Effector memory CD8-positive, alpha-beta T cell (primary cell): ENCODE data around the gene ALX1.

Source experiments
- ATAC-seq: fragments of 150-1000 bp; cut with Tn5 transposase; replicated peaks from 2 replicates; pipeline ENCODE4 v1.10.0; 2021; ENCODE audit warnings: mild to moderate bottlenecking, moderate library complexity
- DNase-seq, 3 experiments: peaks; one replicate each; pipeline ENCODE4 v3.0.0; 2021
- H3K27ac Mint-ChIP-seq, 2 donors: one replicate each; pipeline ENCODE4 v1.8.0; 2022; ENCODE audit warnings: mild to moderate bottlenecking in 2 of 2, mixed read lengths in 2 of 2, moderate library complexity in 2 of 2
- H3K27me3 Mint-ChIP-seq, 2 donors: one replicate each; pipeline ENCODE4 v1.8.0; 2022; ENCODE audit warnings: mixed read lengths in 2 of 2
- H3K36me3 Mint-ChIP-seq: one replicate; pipeline ENCODE4 v1.8.0; 2022; ENCODE audit warnings: mild to moderate bottlenecking, moderate library complexity, mixed read lengths; ENCODE audit not compliant: insufficient read depth
- H3K4me1 Mint-ChIP-seq, 2 donors: one replicate each; pipeline ENCODE4 v1.8.0; 2022; ENCODE audit warnings: low read depth in 2 of 2, mixed read lengths in 2 of 2
- H3K4me3 Mint-ChIP-seq, 2 donors: one replicate each; pipeline ENCODE4 v1.8.0; 2022; ENCODE audit warnings: mild to moderate bottlenecking in 2 of 2, mixed read lengths in 2 of 2, moderate library complexity in 2 of 2
- H3K9me3 Mint-ChIP-seq, 2 donors: one replicate each; pipeline ENCODE4 v1.8.0; 2022; ENCODE audit warnings: mixed read lengths in 2 of 2
- total RNA-seq, 9 experiments: gene quantifications; one replicate each; lab custom pipeline; 2026; lab: John Stamatoyannopoulos, UW

Gene ALX1
- total RNA-seq: 0 to 0.30 (median 0) reads per million in 9 experiments

- H3K36me3 Mint-ChIP-seq: peaks cover 3% of the 10 kb centered on the region
- peaks cover 0 to 3% of the 10 kb centered on the region in 2 donors for H3K4me1 Mint-ChIP-seq
- no peak within 1 kb of the TSS for H3K27ac Mint-ChIP-seq
- peaks cover 0 to 4% of the 10 kb centered on the region in 2 donors for H3K9me3 Mint-ChIP-seq
- ATAC-seq (no peak), DNase-seq (no peak)
- peak within 1 kb of the TSS in 1 of 2 donors; percentile 25 for H3K4me3 Mint-ChIP-seq
- H3K27me3 Mint-ChIP-seq: peaks cover 0 to 30% of the 10 kb centered on the region in 2 donors
Observed at GRCh38 chr12:85280165-85280983, at the start of gene ALX1. Gene ALX1 (plus strand): TSS chr12:85280220. CDS start chr12:85280262, 42 bp downstream.

GRCh38 chr12:85237327-85237726 is 42.7 kb upstream of the ALX1 start:
- no peaks in the 10 kb centered on the region for H3K36me3 Mint-ChIP-seq
- H3K27ac Mint-ChIP-seq: no peak overlapping the region
- DNase-seq (no peak), ATAC-seq (no peak)
- H3K4me1 Mint-ChIP-seq: no peaks in the 10 kb centered on the region
- no peak overlapping the region for H3K4me3 Mint-ChIP-seq
- no peaks in the 10 kb centered on the region for H3K27me3 Mint-ChIP-seq
- peaks cover 2 to 16% of the 10 kb centered on the region in 2 donors for H3K9me3 Mint-ChIP-seq

- ATAC-seq: no peak
- H3K36me3 Mint-ChIP-seq: no peaks in the 10 kb centered on the region
- H3K4me3 Mint-ChIP-seq: no peak overlapping the region
- no peak overlapping the region for H3K27ac Mint-ChIP-seq
- no peak for DNase-seq
- no peaks in the 10 kb centered on the region for H3K27me3 Mint-ChIP-seq
- H3K9me3 Mint-ChIP-seq: no peaks in the 10 kb centered on the region
- H3K4me1 Mint-ChIP-seq: no peaks in the 10 kb centered on the region
Observed at GRCh38 chr12:85244561-85244960, 35.5 kb upstream of the ALX1 start.

GRCh38 chr12:85253853-85254252 is 26.2 kb upstream of the ALX1 start:
- H3K4me1 Mint-ChIP-seq: no peaks in the 10 kb centered on the region
- H3K9me3 Mint-ChIP-seq: no peaks in the 10 kb centered on the region
- no peak for ATAC-seq
- DNase-seq: no peak
- no peaks in the 10 kb centered on the region for H3K27me3 Mint-ChIP-seq
- H3K36me3 Mint-ChIP-seq: no peaks in the 10 kb centered on the region
- no peak overlapping the region for H3K27ac Mint-ChIP-seq
- no peak overlapping the region for H3K4me3 Mint-ChIP-seq

GRCh38 chr12:85257671-85258070 is 22.3 kb upstream of the ALX1 start:
- DNase-seq (no peak), ATAC-seq (no peak)
- H3K36me3 Mint-ChIP-seq: no peaks in the 10 kb centered on the region
- H3K27ac Mint-ChIP-seq: no peak overlapping the region
- H3K9me3 Mint-ChIP-seq: no peaks in the 10 kb centered on the region
- no peaks in the 10 kb centered on the region for H3K27me3 Mint-ChIP-seq
- H3K4me3 Mint-ChIP-seq: no peak overlapping the region
- no peaks in the 10 kb centered on the region for H3K4me1 Mint-ChIP-seq

- H3K4me3 Mint-ChIP-seq: no peak overlapping the region
- ATAC-seq (no peak), DNase-seq (no peak)
- H3K27ac Mint-ChIP-seq: no peak overlapping the region
- H3K27me3 Mint-ChIP-seq: no peaks in the 10 kb centered on the region
- H3K36me3 Mint-ChIP-seq: no peaks in the 10 kb centered on the region
- H3K4me1 Mint-ChIP-seq: no peaks in the 10 kb centered on the region
- no peaks in the 10 kb centered on the region for H3K9me3 Mint-ChIP-seq
Observed at GRCh38 chr12:85260447-85260846, 19.6 kb upstream of the ALX1 start.

- Mint-ChIP-seq H3K27me3 (no peaks in the 10 kb centered on the region), H3K4me1 (no peaks in the 10 kb centered on the region), H3K27ac (no peak overlapping the region), H3K4me3 (no peak overlapping the region), H3K36me3 (no peaks in the 10 kb centered on the region), H3K9me3 (no peaks in the 10 kb centered on the region)
- DNase-seq (no peak), ATAC-seq (no peak)
Observed at GRCh38 chr12:85260896-85261295, 19.1 kb upstream of the ALX1 start.

- H3K9me3 Mint-ChIP-seq: peaks cover 0 to 3% of the 10 kb centered on the region in 2 donors
- H3K36me3 Mint-ChIP-seq: no peaks in the 10 kb centered on the region
- H3K27ac Mint-ChIP-seq: no peak overlapping the region
- DNase-seq (no peak), ATAC-seq (no peak)
- no peaks in the 10 kb centered on the region for H3K4me1 Mint-ChIP-seq
- no peaks in the 10 kb centered on the region for H3K27me3 Mint-ChIP-seq
- H3K4me3 Mint-ChIP-seq: no peak overlapping the region
Observed at GRCh38 chr12:85266356-85266755, 13.7 kb upstream of the ALX1 start.

GRCh38 chr12:85273381-85274314 is 6.4 kb upstream of the ALX1 start:
- no peak overlapping the region for H3K4me3 Mint-ChIP-seq
- H3K4me1 Mint-ChIP-seq: no peaks in the 10 kb centered on the region
- H3K36me3 Mint-ChIP-seq: no peaks in the 10 kb centered on the region
- H3K27me3 Mint-ChIP-seq: peaks cover 0 to 10% of the 10 kb centered on the region in 2 donors
- H3K27ac Mint-ChIP-seq: no peak overlapping the region
- no peak for DNase-seq
- no peak for ATAC-seq
- peaks cover 0 to 5% of the 10 kb centered on the region in 2 donors for H3K9me3 Mint-ChIP-seq

GRCh38 chr12:85274315-85274651 is 5.7 kb upstream of the ALX1 start:
- Mint-ChIP-seq H3K27ac (no peak overlapping the region), H3K9me3 (peaks cover 0 to 4% of the 10 kb centered on the region in 2 donors), H3K4me3 (no peak overlapping the region), H3K4me1 (no peaks in the 10 kb centered on the region), H3K36me3 (no peaks in the 10 kb centered on the region), H3K27me3 (peaks cover 0 to 12% of the 10 kb centered on the region in 2 donors)
- DNase-seq (no peak), ATAC-seq (no peak)

GRCh38 chr12:85275374-85275773 is 4.6 kb upstream of the ALX1 start:
- Mint-ChIP-seq H3K27me3 (peaks cover 0 to 23% of the 10 kb centered on the region in 2 donors), H3K36me3 (peaks cover 2% of the 10 kb centered on the region), H3K4me1 (peaks cover 0 to 2% of the 10 kb centered on the region in 2 donors), H3K4me3 (no peak overlapping the region), H3K9me3 (peaks cover 0 to 4% of the 10 kb centered on the region in 2 donors), H3K27ac (no peak overlapping the region)
- DNase-seq (no peak), ATAC-seq (no peak)

- ATAC-seq (no peak), DNase-seq (no peak)
- Mint-ChIP-seq H3K4me3 (no peak overlapping the region), H3K9me3 (peaks cover 0 to 4% of the 10 kb centered on the region in 2 donors), H3K27ac (no peak overlapping the region), H3K27me3 (peaks cover 0 to 30% of the 10 kb centered on the region in 2 donors), H3K36me3 (peaks cover 3% of the 10 kb centered on the region), H3K4me1 (peaks cover 0 to 3% of the 10 kb centered on the region in 2 donors)
Observed at GRCh38 chr12:85277191-85277590, 2.8 kb upstream of the ALX1 start.

- no peak overlapping the region for H3K4me3 Mint-ChIP-seq
- peaks cover 3% of the 10 kb centered on the region for H3K36me3 Mint-ChIP-seq
- peaks cover 0 to 4% of the 10 kb centered on the region in 2 donors for H3K9me3 Mint-ChIP-seq
- DNase-seq (no peak), ATAC-seq (no peak)
- H3K27ac Mint-ChIP-seq: no peak overlapping the region
- peaks cover 0 to 30% of the 10 kb centered on the region in 2 donors for H3K27me3 Mint-ChIP-seq
- peaks cover 0 to 3% of the 10 kb centered on the region in 2 donors for H3K4me1 Mint-ChIP-seq
Observed at GRCh38 chr12:85277900-85278597, 2.0 kb upstream of the ALX1 start.
